Suprapubic skin (tissue), 3 donors: ENCODE measurements around the gene TPPP2.

ENCODE experiments used
- CTCF ChIP-seq, 2 donors: fragments of 200-600 bp in 1 of 2; fragments of 450-650 bp in 1 of 2; sonication (generic) in 1 of 2; IDR thresholded peaks; one replicate each; pipeline ENCODE4 v1.5.1; 2016 to 2019; ENCODE audit warnings: antibody characterized with exemption in 2 of 2, mild to moderate bottlenecking in 1 of 2, moderate library complexity in 1 of 2
- EP300 ChIP-seq: sonication (generic); formaldehyde crosslinking; IDR thresholded peaks from one replicate; pipeline ENCODE4 v1.6.1; 2017; ENCODE audit warnings: antibody characterized with exemption

GRCh38 chr14:21047378-21047781, 17.4 kb downstream of the TPPP2 start:
- TF ChIP-seq EP300 = no peak
- no peak for TF ChIP-seq CTCF (IDR thresholded peaks at IDR 0.05)
